Raji (cell line): Measurements from ENCODE around the gene TBC1D21.

Experiments used
- POLR2A ChIP-seq: IDR thresholded peaks from 2 replicates; pipeline ENCODE4 v1.6.1; 2011; ENCODE audit warnings: low read depth, low read length, control low read depth; ENCODE audit not compliant: insufficient read depth

The TBC1D21 gene

GRCh38 chr15:73924171-73924921 is 51.0 kb downstream of the TBC1D21 start:
- TF ChIP-seq POLR2A = no peak

GRCh38 chr15:73925848-73926218 is 52.5 kb downstream of the TBC1D21 start:
- TF ChIP-seq POLR2A = no peak

- TF ChIP-seq POLR2A = no peak
Observed at GRCh38 chr15:73926219-73927002, 53.0 kb downstream of the TBC1D21 start, which contains the start of gene LOXL1. LOXL1 (plus strand) TSS chr15:73926462; CDS start chr15:73926784, 322 bp downstream.

- no peak for TF ChIP-seq POLR2A
Observed at GRCh38 chr15:73927003-73927475, 53.7 kb downstream of the TBC1D21 start.

GRCh38 chr15:73927476-73928240 is 54.3 kb downstream of the TBC1D21 start:
- no peak for TF ChIP-seq POLR2A

- no peak for TF ChIP-seq POLR2A
Observed at GRCh38 chr15:73928241-73928579, 54.8 kb downstream of the TBC1D21 start.

GRCh38 chr15:73928971-73929627 is 55.7 kb downstream of the TBC1D21 start:
- TF ChIP-seq POLR2A = no peak

GRCh38 chr15:73930371-73930770 is 57.0 kb downstream of the TBC1D21 start:
- TF ChIP-seq POLR2A = no peak

GRCh38 chr15:73930790-73931281 is 57.5 kb downstream of the TBC1D21 start:
- TF ChIP-seq POLR2A = no peak

- TF ChIP-seq POLR2A = no peak
Observed at GRCh38 chr15:73931441-73931840, 58.1 kb downstream of the TBC1D21 start.

- no peak for TF ChIP-seq POLR2A
Observed at GRCh38 chr15:73932381-73933191, 59.2 kb downstream of the TBC1D21 start.

GRCh38 chr15:73934281-73934680 is 60.9 kb downstream of the TBC1D21 start:
- no peak for TF ChIP-seq POLR2A

GRCh38 chr15:73935547-73935946 is 62.2 kb downstream of the TBC1D21 start:
- no peak for TF ChIP-seq POLR2A

GRCh38 chr15:73936181-73936580 is 62.8 kb downstream of the TBC1D21 start:
- no peak for TF ChIP-seq POLR2A

GRCh38 chr15:73936588-73937290 is 63.4 kb downstream of the TBC1D21 start:
- TF ChIP-seq POLR2A = no peak
